ENCODE data around the gene RRAGD. TPM values are rescaled to one million over a fixed set of nuclear protein-coding genes. Genes with fewer than 3 reads are reported as not detected.

RRAGD gene
- total and polyA plus RNA-seq, 2 experiments from 2014 or later, result 7.0 to 20.1 TPM

DNA sequence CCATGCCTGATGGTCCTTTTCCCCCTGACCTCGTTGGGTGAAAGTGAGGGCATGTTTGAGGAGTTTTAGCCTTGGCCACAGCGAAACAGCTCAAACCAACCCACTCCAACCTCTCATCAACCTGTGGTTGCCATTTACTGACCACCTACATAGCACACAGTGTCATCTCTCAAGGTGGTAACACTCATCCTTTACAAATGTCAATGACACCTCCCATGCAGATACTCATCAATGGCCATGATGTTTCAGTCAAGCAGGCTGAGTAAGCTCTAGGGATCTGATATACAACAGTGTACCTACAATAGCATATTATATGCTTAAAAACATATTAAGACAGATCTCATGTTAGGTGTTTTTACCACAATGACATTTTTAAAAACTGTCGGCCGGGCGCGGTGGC is 9.3 kb downstream of the RRAGD start:
- Histone ChIP-seq H3K9me2 (ENCODE audit: insufficient read depth) (no peaks in the 10 kb centered on the region), H3K27me3 (ENCODE audit: insufficient read depth) (no peaks in the 10 kb centered on the region), H4K20me1 (replicated peaks; ENCODE audit: insufficient read depth) (no peaks in the 10 kb centered on the region; the same call in 1 of the 2 replicates), H3K27ac (ENCODE audit: low read depth) (no peak overlapping the region), H3K4me2 (no peak overlapping the region), H2AFZ (no peak overlapping the region), H3K79me2 (replicated peaks; ENCODE audit: insufficient read depth) (peaks cover 38% of the 10 kb centered on the region), H3K4me3 (no peak overlapping the region), H3K36me3 (ENCODE audit: insufficient read depth) (no peaks in the 10 kb centered on the region), H3F3A (replicated peaks; ENCODE audit: low read depth) (no peaks in the 10 kb centered on the region), H3K4me1 (ENCODE audit: insufficient read depth) (peaks cover 26% of the 10 kb centered on the region)
- Mint-ChIP-seq H3K27me3 (ENCODE audit: insufficient read depth, low read depth, poor library complexity) (peaks cover 10% of the 10 kb centered on the region), H3K4me3 (no peak overlapping the region), H3K4me1 (peaks cover 34% of the 10 kb centered on the region), H3K36me3 (ENCODE audit: low read depth) (no peaks in the 10 kb centered on the region), H3K9me3 (no peaks in the 10 kb centered on the region), H3K27ac (no peak overlapping the region)
- DNase-seq (ENCODE audit: low spot score) (no peak), ATAC-seq (no peak)
- TF ChIP-seq POLR2AphosphoS5 (IDR thresholded peaks at IDR 0.05; ENCODE audit: low read depth), result no peak
- TF ChIP-seq, protein P1, sequence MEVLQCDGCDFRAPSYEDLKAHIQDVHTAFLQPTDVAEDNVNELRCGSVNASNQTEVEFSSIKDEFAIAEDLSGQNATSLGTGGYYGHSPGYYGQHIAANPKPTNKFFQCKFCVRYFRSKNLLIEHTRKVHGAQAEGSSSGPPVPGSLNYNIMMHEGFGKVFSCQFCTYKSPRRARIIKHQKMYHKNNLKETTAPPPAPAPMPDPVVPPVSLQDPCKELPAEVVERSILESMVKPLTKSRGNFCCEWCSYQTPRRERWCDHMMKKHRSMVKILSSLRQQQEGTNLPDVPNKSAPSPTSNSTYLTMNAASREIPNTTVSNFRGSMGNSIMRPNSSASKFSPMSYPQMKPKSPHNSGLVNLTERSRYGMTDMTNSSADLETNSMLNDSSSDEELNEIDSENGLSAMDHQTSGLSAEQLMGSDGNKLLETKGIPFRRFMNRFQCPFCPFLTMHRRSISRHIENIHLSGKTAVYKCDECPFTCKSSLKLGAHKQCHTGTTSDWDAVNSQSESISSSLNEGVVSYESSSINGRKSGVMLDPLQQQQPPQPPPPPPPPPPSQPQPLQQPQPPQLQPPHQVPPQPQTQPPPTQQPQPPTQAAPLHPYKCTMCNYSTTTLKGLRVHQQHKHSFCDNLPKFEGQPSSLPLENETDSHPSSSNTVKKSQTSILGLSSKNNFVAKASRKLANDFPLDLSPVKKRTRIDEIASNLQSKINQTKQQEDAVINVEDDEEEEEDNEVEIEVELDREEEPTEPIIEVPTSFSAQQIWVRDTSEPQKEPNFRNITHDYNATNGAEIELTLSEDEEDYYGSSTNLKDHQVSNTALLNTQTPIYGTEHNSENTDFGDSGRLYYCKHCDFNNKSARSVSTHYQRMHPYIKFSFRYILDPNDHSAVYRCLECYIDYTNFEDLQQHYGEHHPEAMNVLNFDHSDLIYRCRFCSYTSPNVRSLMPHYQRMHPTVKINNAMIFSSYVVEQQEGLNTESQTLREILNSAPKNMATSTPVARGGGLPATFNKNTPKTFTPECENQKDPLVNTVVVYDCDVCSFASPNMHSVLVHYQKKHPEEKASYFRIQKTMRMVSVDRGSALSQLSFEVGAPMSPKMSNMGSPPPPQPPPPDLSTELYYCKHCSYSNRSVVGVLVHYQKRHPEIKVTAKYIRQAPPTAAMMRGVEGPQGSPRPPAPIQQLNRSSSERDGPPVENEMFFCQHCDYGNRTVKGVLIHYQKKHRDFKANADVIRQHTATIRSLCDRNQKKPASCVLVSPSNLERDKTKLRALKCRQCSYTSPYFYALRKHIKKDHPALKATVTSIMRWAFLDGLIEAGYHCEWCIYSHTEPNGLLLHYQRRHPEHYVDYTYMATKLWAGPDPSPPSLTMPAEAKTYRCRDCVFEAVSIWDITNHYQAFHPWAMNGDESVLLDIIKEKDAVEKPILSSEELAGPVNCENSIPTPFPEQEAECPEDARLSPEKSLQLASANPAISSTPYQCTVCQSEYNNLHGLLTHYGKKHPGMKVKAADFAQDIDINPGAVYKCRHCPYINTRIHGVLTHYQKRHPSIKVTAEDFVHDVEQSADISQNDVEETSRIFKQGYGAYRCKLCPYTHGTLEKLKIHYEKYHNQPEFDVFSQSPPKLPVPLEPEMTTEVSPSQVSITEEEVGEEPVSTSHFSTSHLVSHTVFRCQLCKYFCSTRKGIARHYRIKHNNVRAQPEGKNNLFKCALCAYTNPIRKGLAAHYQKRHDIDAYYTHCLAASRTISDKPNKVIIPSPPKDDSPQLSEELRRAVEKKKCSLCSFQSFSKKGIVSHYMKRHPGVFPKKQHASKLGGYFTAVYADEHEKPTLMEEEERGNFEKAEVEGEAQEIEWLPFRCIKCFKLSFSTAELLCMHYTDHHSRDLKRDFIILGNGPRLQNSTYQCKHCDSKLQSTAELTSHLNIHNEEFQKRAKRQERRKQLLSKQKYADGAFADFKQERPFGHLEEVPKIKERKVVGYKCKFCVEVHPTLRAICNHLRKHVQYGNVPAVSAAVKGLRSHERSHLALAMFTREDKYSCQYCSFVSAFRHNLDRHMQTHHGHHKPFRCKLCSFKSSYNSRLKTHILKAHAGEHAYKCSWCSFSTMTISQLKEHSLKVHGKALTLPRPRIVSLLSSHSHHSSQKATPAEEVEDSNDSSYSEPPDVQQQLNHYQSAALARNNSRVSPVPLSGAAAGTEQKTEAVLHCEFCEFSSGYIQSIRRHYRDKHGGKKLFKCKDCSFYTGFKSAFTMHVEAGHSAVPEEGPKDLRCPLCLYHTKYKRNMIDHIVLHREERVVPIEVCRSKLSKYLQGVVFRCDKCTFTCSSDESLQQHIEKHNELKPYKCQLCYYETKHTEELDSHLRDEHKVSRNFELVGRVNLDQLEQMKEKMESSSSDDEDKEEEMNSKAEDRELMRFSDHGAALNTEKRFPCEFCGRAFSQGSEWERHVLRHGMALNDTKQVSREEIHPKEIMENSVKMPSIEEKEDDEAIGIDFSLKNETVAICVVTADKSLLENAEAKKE (CRISPR knock-in tag; IDR thresholded peaks at IDR 0.05), result no peak
- TF ChIP-seq CREB1 (CRISPR knock-in tag; IDR thresholded peaks at IDR 0.05; ENCODE audit: low read depth), result no peak
- TF ChIP-seq, protein P2, sequence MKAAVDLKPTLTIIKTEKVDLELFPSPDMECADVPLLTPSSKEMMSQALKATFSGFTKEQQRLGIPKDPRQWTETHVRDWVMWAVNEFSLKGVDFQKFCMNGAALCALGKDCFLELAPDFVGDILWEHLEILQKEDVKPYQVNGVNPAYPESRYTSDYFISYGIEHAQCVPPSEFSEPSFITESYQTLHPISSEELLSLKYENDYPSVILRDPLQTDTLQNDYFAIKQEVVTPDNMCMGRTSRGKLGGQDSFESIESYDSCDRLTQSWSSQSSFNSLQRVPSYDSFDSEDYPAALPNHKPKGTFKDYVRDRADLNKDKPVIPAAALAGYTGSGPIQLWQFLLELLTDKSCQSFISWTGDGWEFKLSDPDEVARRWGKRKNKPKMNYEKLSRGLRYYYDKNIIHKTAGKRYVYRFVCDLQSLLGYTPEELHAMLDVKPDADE (IDR thresholded peaks at IDR 0.05), result no peak
- no peak for TF ChIP-seq EZH2 (IDR thresholded peaks at IDR 0.05; ENCODE audit: low read depth, unreplicated experiment)
- no peak for TF ChIP-seq ZNF114 (CRISPR knock-in tag; IDR thresholded peaks at IDR 0.05)
- TF ChIP-seq, protein P3, sequence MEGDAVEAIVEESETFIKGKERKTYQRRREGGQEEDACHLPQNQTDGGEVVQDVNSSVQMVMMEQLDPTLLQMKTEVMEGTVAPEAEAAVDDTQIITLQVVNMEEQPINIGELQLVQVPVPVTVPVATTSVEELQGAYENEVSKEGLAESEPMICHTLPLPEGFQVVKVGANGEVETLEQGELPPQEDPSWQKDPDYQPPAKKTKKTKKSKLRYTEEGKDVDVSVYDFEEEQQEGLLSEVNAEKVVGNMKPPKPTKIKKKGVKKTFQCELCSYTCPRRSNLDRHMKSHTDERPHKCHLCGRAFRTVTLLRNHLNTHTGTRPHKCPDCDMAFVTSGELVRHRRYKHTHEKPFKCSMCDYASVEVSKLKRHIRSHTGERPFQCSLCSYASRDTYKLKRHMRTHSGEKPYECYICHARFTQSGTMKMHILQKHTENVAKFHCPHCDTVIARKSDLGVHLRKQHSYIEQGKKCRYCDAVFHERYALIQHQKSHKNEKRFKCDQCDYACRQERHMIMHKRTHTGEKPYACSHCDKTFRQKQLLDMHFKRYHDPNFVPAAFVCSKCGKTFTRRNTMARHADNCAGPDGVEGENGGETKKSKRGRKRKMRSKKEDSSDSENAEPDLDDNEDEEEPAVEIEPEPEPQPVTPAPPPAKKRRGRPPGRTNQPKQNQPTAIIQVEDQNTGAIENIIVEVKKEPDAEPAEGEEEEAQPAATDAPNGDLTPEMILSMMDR (conservative IDR thresholded peaks at IDR 0.05; ENCODE audit: low read depth in 2 of 2), result no peak
- no peak for TF ChIP-seq JUNB (IDR thresholded peaks at IDR 0.05; ENCODE audit: unreplicated experiment)
- TF ChIP-seq NANOG (IDR thresholded peaks at IDR 0.05; ENCODE audit: borderline replicate concordance), result no peak
- TF ChIP-seq EZH2phosphoT487 (IDR thresholded peaks at IDR 0.05; ENCODE audit: unreplicated experiment), result no peak
